ENCODE measurements around the gene PPID.
"Not testable (repeated sequence)": the region's sequence is repeated elsewhere in the genome, so short reads cannot be mapped to it uniquely, and the experiment has no call there.

PPID gene

GRCh38 chr4:158666892-158667291, 56.3 kb downstream of the PPID start:
- no peak for DNase-seq (ENCODE audit: low spot score)

GRCh38 chr4:158664806-158665205, 58.4 kb downstream of the PPID start:
- no peak for DNase-seq (ENCODE audit: low spot score)

- DNase-seq (ENCODE audit: low spot score), result not testable (repeated sequence)
These were observed 59.2 kb downstream of the PPID start for GRCh38 chr4:158663707-158664625.

GRCh38 chr4:158663255-158663654, 59.9 kb downstream of the PPID start:
- DNase-seq (ENCODE audit: low spot score), result not testable (repeated sequence)
